Stimulated activated effector memory CD8-positive, alpha-beta T cell treated with anti-CD3 and anti-CD28 coated beads, Interleukin-12 subunit alpha, Interleukin-12 subunit beta, amount 100 ng/mL, for 72 hours (primary cell): Measurements from ENCODE around the gene TNRC6A.
A peak's percentile ranks its signal among the peaks of the same experiment; 100 is the strongest.
"Not testable (repeated sequence)": the region's sequence is repeated elsewhere in the genome, so short reads cannot be mapped to it uniquely, and the experiment has no call there.

ENCODE experiments used
- ATAC-seq: fragments of 150-1000 bp; cut with Tn5 transposase; 2 replicates; pipeline ENCODE4 v1.10.0; 2021
- DNase-seq, 2 donors: peaks; one replicate each; pipeline ENCODE4 v3.0.0; 2021 to 2022; ENCODE audit warnings: low spot score in 2 of 2
- H3K27ac Mint-ChIP-seq: one replicate; pipeline ENCODE4 v1.8.0; 2022; ENCODE audit warnings: mild to moderate bottlenecking, mixed read lengths
- H3K36me3 Mint-ChIP-seq: one replicate; pipeline ENCODE4 v1.8.0; 2022; ENCODE audit warnings: mild to moderate bottlenecking, mixed read lengths
- H3K4me1 Mint-ChIP-seq: one replicate; pipeline ENCODE4 v1.8.0; 2022; ENCODE audit warnings: mixed read lengths
- H3K4me3 Mint-ChIP-seq: one replicate; pipeline ENCODE4 v1.8.0; 2022; ENCODE audit warnings: mild to moderate bottlenecking, mixed read lengths
- H3K9me3 Mint-ChIP-seq: one replicate; pipeline ENCODE4 v1.8.0; 2022; ENCODE audit warnings: mixed read lengths

TNRC6A gene

DNA sequence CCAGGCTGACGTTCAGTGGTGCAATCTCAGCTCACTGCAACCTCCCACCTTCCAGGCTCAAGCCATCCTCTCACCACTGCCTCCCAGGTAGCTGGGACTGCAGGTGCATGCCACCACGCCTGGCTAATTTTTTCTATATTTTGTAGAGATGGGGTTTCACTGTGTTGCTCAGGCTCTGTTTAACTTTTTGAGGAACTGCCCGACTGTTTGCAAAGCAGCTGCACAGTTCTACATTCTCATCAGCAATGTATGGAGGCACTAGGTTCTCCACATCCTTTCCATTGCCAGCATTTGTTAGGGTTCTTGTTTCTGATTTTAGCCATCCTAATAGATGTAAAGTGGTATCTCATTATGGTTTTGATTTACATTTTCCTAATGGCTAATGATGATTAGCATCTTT, 9.4 kb downstream of the TNRC6A start:
- peaks cover 58% of the 10 kb centered on the region for H3K4me1 Mint-ChIP-seq
- H3K27ac Mint-ChIP-seq, result no peak overlapping the region
- no peaks in the 10 kb centered on the region for H3K9me3 Mint-ChIP-seq
- ATAC-seq (no peak), DNase-seq (no peak)
- H3K4me3 Mint-ChIP-seq, result no peak overlapping the region
- H3K36me3 Mint-ChIP-seq, result peaks cover 34% of the 10 kb centered on the region

DNA sequence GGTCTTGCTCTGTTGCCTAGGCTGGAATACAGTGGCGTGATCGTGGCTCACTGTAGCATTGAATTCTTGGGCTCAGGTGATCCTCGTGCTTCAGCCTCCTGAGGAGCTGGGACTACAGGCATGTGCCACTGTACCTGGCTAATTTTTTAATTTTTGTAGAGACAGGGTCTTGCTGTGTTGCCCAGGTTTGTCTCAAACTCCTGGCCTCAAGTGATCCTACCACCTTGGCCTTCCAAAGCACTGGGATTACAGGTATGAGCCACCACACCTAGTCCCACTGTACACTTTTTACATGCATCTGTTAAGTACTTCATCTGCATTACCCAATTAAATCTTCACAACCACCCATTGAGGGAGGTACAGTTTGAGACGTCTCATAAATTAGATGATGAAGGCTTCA, 12.4 kb downstream of the TNRC6A start:
- H3K27ac Mint-ChIP-seq, result no peak overlapping the region
- peaks cover 29% of the 10 kb centered on the region for H3K36me3 Mint-ChIP-seq
- DNase-seq, result no peak
- no peak for ATAC-seq
- peaks cover 75% of the 10 kb centered on the region for H3K4me1 Mint-ChIP-seq
- no peak overlapping the region for H3K4me3 Mint-ChIP-seq
- H3K9me3 Mint-ChIP-seq, result no peaks in the 10 kb centered on the region

DNA sequence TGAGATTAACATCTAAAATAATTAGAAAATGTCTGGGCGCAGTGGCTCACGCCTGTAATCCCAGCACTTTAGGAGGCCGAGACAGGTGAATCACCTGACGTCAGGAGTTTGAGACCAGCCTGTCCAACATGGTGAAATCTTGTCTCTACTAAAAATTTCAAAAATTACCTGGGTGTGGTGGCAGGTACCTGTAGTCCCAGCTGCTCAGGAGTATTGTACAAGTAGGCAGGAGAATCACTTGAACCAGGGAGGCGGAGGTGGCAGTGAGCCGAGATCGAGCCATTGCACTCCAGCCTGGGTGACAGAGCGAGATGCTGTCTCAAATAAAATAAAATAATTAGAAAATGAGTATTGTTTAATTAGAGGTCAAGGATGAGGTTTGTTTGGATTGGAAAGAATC, 13.2 kb downstream of the TNRC6A start:
- not testable (repeated sequence) for H3K27ac Mint-ChIP-seq, H3K4me3 Mint-ChIP-seq
- peaks cover 76% of the 10 kb centered on the region for H3K4me1 Mint-ChIP-seq

DNA sequence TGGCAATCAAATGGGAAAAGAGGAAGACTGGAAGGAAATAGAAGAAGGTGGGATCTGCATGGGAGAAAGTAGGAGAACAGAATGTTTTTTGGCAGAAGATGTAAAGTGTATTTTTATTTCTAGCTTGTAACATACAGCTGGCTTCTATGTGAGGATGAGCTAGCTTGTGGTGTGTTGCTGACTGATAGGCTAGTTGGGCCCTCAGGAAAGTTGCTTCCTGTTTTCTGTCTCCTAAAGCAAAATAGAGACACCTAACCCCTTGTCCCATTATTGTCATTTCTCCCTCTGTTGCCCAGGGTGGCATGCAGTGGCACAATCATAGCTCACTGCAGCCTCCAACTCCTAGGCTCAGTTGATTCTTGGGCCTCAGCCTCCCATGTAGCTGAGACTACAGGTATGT, 15.9 kb downstream of the TNRC6A start:
- H3K4me3 Mint-ChIP-seq, result no peak overlapping the region
- DNase-seq (no peak), ATAC-seq (no peak)
- no peak overlapping the region for H3K27ac Mint-ChIP-seq
- peaks cover 13% of the 10 kb centered on the region for H3K36me3 Mint-ChIP-seq
- H3K9me3 Mint-ChIP-seq, result no peaks in the 10 kb centered on the region
- peaks cover 78% of the 10 kb centered on the region for H3K4me1 Mint-ChIP-seq

More for the DNA sequence above, 13.2 kb downstream of the TNRC6A start:
- peaks cover 29% of the 10 kb centered on the region for H3K36me3 Mint-ChIP-seq
- DNase-seq, ATAC-seq, H3K9me3 Mint-ChIP-seq: not testable (repeated sequence)

DNA sequence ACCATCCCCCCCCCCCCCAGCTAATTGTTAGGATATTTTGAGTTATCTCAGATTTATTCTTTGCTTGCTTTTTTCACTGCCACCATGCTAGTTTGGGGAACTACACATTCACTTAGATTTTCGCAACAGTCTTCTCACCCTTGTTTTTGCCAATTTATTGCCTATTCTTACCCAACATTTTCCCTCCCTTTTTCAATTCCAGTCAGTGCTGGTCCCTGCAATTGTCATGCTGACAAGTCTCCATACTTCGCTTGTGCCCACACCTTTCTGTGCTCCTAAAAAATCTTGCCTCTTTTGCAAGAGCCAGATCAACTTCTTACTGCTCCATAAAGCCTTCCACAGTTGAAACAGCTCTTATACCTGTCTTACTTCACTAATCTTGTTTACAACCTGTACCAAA, 16.3 kb downstream of the TNRC6A start:
- Mint-ChIP-seq H3K4me3 (no peak overlapping the region), H3K4me1 (peaks cover 77% of the 10 kb centered on the region), H3K27ac (no peak overlapping the region), H3K9me3 (no peaks in the 10 kb centered on the region), H3K36me3 (peaks cover 13% of the 10 kb centered on the region)
- no peak for DNase-seq
- ATAC-seq, result no peak

DNA sequence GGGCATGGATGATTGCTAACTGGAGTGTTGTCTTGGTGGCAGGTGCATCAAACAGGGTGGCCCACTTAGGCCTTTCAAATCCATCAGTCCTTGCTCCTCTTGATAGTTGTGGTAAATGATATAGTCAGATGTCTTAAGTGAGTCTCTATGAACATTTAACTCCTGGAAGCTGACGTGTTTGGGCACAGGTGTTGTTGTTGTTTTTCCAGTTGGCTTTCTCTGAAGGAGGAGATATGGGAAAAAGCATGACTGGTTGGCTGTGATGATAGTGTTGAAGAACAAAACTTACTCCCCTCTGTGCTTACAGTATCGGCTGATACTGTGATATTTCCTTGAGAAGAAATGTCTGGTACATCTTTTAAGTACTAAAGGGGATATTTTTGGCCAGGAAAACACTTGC, 18.0 kb downstream of the TNRC6A start:
- Mint-ChIP-seq H3K27ac (peak overlapping the region; percentile 80), H3K36me3 (peaks cover 16% of the 10 kb centered on the region), H3K4me3 (no peak overlapping the region), H3K4me1 (peaks cover 74% of the 10 kb centered on the region), H3K9me3 (no peaks in the 10 kb centered on the region)
- no peak for DNase-seq
- no peak for ATAC-seq

DNA sequence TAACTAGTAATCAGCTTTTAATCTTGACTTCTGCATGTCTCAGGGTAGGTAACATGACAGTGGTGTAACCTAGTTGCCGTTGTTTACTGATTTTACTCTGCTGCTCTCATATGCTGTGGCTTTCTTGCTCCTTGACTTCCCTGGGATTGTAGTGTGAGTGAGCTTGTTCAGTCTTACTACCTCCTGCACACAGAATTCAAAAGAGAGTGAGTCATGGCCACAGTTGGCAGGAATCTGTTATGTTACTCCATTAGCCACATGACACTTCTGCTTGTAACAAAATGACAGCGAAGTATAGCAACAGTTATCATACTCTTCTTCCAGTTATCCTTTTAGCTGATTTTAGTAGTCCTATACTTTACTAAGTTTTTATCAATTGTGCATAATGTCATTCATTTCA, 18.8 kb downstream of the TNRC6A start:
- Mint-ChIP-seq H3K4me1 (peaks cover 81% of the 10 kb centered on the region), H3K9me3 (no peaks in the 10 kb centered on the region), H3K27ac (no peak overlapping the region), H3K36me3 (peaks cover 16% of the 10 kb centered on the region), H3K4me3 (no peak overlapping the region)
- DNase-seq (no peak), ATAC-seq (peak; percentile 91)

DNA sequence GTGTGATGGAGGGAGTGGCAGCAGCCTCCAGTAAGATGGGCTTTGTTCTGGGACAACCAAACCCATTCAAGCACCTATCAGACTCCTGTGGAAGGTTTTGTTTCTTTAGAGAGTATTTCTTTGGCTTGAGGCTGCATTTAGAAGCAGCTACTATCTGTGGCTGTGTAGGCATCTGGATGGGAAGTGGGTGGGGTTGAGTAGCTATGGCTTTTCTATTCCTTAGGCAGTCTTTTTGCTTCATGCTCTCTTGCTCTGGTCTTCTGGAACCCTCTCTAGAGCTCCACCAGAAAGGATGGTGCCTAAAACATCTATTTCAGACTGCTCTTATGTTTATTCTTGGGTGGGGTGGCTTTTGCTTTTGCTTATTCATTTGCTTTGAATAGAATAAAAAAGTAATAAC, 19.9 kb downstream of the TNRC6A start:
- DNase-seq, result no peak
- peak overlapping the region; percentile 39 for H3K27ac Mint-ChIP-seq
- ATAC-seq, result no peak
- H3K9me3 Mint-ChIP-seq, result no peaks in the 10 kb centered on the region
- peaks cover 74% of the 10 kb centered on the region for H3K4me1 Mint-ChIP-seq
- peaks cover 16% of the 10 kb centered on the region for H3K36me3 Mint-ChIP-seq
- no peak overlapping the region for H3K4me3 Mint-ChIP-seq

DNA sequence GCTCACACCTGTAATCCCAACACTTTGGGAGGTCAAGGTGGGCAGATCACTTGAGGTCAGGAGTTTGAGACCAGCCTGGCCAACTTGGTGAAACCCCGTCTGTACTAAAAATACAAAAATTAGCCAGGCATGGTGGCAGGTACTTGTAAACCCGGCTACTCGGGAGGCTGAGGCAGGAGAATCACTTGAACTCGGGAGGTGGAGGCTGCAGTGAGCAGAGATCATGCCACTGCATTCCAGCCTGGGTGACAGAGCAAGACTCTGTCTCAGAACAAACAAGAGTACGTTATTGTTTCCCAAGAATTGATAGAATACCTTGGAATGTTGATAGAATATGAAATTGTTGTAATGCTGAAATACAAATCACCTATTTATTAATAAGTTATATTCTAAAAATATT, 20.4 kb downstream of the TNRC6A start:
- H3K9me3 Mint-ChIP-seq, H3K4me3 Mint-ChIP-seq, H3K27ac Mint-ChIP-seq, ATAC-seq, DNase-seq: not testable (repeated sequence)
- Mint-ChIP-seq H3K36me3 (peaks cover 16% of the 10 kb centered on the region), H3K4me1 (peaks cover 75% of the 10 kb centered on the region)

DNA sequence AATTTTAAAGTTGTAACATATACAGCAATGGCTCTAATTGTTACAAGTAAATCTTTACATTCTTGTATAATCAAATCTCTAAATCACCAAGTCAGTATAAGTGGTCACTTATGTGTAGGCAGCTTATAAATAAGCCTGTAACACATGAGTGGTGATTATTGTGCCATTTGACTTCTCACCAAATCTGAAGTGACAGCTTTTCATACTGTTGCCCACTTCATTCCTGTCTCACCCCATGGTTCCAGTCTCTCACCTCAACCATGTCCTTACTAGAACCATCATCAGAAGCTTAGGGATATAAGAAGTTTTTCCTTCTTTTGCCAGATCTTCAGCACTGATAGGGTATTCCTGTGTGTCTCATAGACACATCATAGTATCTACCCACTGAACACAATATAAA, 23.5 kb downstream of the TNRC6A start:
- Mint-ChIP-seq H3K4me3 (peak overlapping the region; percentile 10), H3K9me3 (no peaks in the 10 kb centered on the region), H3K36me3 (peaks cover 10% of the 10 kb centered on the region), H3K27ac (peak overlapping the region; percentile 53), H3K4me1 (peaks cover 54% of the 10 kb centered on the region)
- ATAC-seq (peak; percentile 31), DNase-seq (no peak)

DNA sequence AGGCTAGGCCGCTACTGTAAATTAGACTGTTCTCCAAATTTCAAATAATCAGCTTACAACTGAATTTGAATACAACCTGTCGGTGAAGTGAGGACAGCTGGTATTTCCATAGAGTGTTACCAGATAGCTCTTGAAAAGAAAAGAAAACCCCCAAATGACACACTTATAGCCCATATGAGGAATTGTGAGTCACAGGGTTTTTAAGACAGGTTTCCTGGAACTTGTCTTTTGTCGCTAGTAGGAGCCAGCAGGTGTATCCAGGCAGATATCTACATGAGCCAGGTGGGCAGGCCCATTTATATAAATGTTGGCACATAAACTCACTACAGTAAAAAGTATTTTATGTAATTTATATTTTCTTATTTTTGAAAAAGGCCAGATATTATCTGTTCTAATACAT, 24.0 kb downstream of the TNRC6A start:
- Mint-ChIP-seq H3K4me1 (peaks cover 49% of the 10 kb centered on the region), H3K27ac (peak overlapping the region; percentile 53), H3K4me3 (peak overlapping the region; percentile 10), H3K9me3 (no peaks in the 10 kb centered on the region), H3K36me3 (peaks cover 10% of the 10 kb centered on the region)
- ATAC-seq (peak; percentile 97), DNase-seq (no peak)

DNA sequence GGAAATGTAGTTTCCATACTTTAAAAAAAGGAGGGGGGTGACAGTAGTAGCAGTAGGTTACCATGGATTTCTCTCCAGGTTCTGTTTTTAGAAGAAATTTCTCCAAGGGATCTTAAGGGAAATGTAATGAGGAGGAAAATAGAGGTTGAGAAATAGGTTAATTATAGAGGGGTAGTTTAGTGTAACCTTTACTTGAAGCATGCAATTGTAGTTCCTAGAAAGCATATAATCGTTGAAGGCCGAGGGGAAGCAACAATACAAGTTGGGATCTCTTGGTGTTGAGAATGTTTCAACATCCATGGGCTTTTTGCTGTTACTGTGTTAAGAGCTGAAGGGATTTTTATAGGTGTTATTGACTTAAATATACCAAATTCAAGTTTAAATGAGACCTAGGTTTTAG, 25.1 kb downstream of the TNRC6A start:
- ATAC-seq (no peak), DNase-seq (no peak)
- H3K27ac Mint-ChIP-seq, result peak overlapping the region; percentile 10
- peaks cover 40% of the 10 kb centered on the region for H3K4me1 Mint-ChIP-seq
- H3K36me3 Mint-ChIP-seq, result peaks cover 10% of the 10 kb centered on the region
- no peak overlapping the region for H3K4me3 Mint-ChIP-seq
- H3K9me3 Mint-ChIP-seq, result no peaks in the 10 kb centered on the region

DNA sequence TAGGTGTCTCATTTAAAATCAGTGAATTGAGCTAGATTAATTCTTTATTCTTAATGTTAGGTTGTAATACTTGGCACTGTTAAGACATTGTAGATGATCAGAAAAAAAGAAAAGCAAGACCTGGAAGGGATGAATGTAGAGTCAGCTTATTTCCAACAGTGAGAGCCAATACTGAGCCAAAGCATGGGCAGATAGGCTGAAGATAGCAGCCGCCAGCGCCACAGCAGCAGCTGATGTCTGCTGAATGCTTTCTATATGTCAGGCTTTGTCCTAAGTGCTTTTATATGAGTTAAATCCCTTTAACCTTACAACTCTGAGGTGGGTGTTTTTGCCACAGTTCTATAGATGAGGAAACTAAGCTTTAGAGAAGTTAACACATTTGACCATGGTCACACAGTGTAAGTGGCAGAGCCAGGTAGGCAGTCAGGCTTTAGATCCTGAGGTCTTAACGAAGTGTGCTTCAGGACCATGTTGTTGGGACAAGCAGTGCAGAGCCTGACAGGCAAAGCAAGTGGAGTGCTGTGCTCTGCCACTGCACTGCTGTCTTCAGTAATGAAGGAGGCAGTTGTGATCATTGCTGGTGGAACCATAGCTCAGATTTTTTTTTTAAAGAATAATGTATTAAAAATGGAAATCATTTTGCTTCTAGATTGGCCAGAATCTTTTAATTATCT, 25.9 kb downstream of the TNRC6A start:
- H3K4me1 Mint-ChIP-seq, result peaks cover 38% of the 10 kb centered on the region
- no peaks in the 10 kb centered on the region for H3K9me3 Mint-ChIP-seq
- no peak overlapping the region for H3K4me3 Mint-ChIP-seq
- ATAC-seq (no peak), DNase-seq (no peak)
- peak overlapping the region; percentile 10 for H3K27ac Mint-ChIP-seq
- peaks cover 9% of the 10 kb centered on the region for H3K36me3 Mint-ChIP-seq

DNA sequence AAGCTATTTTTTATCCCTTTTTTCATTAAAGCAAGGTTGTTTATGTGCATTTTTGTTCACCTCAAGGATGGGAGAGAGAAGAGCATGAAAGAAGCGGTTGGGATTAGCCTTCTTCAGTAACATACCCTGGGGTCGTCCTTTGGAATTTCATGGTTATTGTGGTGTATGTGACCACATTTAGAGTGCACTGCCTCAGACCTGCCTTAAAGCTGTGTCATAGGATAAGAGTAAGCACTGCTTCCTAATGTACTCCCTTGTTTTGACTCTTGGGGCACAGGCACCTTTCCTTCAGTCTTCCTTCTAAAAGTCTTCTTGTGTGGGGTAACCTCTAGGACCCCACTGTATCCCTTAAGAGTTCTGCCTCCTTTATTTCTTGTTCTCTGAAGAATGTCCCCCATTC, 28.9 kb downstream of the TNRC6A start:
- Mint-ChIP-seq H3K4me1 (peaks cover 16% of the 10 kb centered on the region), H3K9me3 (no peaks in the 10 kb centered on the region), H3K36me3 (peaks cover 5% of the 10 kb centered on the region), H3K4me3 (no peak overlapping the region), H3K27ac (no peak overlapping the region)
- no peak for ATAC-seq
- no peak for DNase-seq

DNA sequence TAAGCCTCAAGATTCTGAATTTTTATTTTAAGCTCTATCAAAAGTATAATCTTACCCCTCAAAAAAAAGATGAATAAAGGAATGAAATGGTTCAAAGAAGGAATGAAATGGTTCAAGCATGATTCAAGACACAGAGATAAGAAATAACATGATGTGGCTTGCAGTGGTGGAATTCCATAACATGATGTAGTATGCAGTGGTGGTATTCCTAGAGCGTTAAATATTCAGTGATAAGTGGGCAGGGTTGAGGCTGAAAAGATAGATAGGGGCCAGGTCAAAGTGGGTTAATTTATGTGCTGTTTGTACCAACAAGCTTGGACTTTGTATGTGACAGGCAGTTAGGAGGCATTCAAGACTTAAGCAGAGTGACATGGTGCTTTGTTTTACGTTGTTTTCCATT, 29.6 kb downstream of the TNRC6A start:
- DNase-seq, result no peak
- H3K36me3 Mint-ChIP-seq, result peaks cover 8% of the 10 kb centered on the region

DNA sequence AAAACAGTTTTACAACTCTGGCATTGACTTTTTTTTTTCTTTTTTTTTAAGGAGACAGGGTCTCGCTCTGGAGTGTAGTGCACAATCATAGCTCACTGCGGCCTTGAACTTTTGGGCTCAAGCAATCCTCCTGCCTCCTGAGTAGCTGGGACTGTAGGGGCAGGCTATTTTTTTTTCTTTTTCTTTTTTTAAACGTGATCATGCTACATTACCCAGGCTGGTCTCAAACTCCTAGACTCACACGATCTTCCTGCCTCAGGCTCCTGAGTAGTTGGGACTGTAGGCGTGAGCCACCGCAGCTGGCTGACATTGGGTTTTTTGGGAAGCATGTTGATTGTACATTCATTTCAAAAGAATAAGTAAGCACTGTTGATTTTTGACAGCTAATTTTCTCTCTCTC, 32.1 kb downstream of the TNRC6A start:
- Mint-ChIP-seq H3K36me3 (peaks cover 31% of the 10 kb centered on the region), H3K9me3 (no peaks in the 10 kb centered on the region), H3K4me3 (no peak overlapping the region), H3K4me1 (peaks cover 10% of the 10 kb centered on the region), H3K27ac (no peak overlapping the region)
- no peak for DNase-seq
- ATAC-seq, result no peak

More for the DNA sequence above, 29.6 kb downstream of the TNRC6A start:
- no peaks in the 10 kb centered on the region for H3K9me3 Mint-ChIP-seq
- ATAC-seq, result no peak
- no peak overlapping the region for H3K27ac Mint-ChIP-seq
- peaks cover 21% of the 10 kb centered on the region for H3K4me1 Mint-ChIP-seq
- H3K4me3 Mint-ChIP-seq, result no peak overlapping the region

DNA sequence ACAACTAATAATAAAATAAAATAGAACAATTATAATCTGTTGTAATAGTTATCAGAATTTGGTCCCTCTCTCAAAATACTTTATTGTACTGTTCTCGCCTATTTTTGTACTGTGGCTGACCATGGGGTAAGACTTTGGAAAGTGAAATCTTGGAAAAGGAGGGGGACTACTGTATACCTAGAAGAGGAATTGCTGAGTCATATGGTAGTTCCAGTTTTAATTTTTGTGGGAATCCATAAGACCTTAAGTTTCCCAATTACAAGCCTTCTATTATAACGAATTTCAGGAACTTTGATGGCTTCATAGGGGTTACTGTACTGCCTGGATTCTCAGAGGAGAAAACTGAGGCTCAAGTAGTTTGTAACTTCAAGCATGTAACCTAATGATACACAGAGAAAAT, 35.5 kb downstream of the TNRC6A start:
- Mint-ChIP-seq H3K9me3 (no peaks in the 10 kb centered on the region), H3K27ac (no peak overlapping the region), H3K4me1 (peaks cover 17% of the 10 kb centered on the region), H3K36me3 (peaks cover 37% of the 10 kb centered on the region), H3K4me3 (no peak overlapping the region)
- no peak for DNase-seq
- ATAC-seq, result no peak
